ENCODE data around the gene VPS26C.

DNA sequence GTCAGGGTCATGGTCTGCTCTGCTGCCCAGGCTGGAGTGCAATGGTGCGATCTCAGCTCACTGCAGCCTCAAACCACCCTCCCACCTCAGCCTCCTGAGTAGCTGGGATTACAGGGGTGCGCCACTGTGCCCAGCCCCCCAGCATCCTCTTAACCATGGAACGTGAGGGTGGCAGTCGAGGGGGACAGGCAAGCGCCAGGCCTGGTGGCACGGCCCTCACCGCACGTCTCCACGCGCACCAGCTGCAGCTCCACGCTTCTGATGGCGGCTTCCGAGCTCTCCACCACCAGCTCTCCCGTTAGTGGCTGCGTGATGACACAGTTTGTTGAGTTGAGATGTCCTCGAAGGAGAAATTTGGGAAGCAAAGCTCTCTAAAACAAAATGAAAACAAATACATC lies 39.1 kb downstream of the VPS26C start:
- TF ChIP-seq SRF (IDR thresholded peaks at IDR 0.05; ENCODE audit: low read depth in 2 of 2, low read length in 2 of 2) (no peak), CTCF (IDR thresholded peaks at IDR 0.05 in 2 of 3, conservative IDR thresholded peaks at IDR 0.05 in 1 of 3; ENCODE audit: control insufficient read depth in 2 of 3, extremely low read depth in 1 of 3, insufficient read depth in 1 of 3, low read depth in 3 of 3, low read length in 3 of 3) (no peak), ZNF274 (IDR thresholded peaks at IDR 0.05; ENCODE audit: insufficient read depth, insufficient read length) (no peak)
- TF ChIP-seq, protein P1, sequence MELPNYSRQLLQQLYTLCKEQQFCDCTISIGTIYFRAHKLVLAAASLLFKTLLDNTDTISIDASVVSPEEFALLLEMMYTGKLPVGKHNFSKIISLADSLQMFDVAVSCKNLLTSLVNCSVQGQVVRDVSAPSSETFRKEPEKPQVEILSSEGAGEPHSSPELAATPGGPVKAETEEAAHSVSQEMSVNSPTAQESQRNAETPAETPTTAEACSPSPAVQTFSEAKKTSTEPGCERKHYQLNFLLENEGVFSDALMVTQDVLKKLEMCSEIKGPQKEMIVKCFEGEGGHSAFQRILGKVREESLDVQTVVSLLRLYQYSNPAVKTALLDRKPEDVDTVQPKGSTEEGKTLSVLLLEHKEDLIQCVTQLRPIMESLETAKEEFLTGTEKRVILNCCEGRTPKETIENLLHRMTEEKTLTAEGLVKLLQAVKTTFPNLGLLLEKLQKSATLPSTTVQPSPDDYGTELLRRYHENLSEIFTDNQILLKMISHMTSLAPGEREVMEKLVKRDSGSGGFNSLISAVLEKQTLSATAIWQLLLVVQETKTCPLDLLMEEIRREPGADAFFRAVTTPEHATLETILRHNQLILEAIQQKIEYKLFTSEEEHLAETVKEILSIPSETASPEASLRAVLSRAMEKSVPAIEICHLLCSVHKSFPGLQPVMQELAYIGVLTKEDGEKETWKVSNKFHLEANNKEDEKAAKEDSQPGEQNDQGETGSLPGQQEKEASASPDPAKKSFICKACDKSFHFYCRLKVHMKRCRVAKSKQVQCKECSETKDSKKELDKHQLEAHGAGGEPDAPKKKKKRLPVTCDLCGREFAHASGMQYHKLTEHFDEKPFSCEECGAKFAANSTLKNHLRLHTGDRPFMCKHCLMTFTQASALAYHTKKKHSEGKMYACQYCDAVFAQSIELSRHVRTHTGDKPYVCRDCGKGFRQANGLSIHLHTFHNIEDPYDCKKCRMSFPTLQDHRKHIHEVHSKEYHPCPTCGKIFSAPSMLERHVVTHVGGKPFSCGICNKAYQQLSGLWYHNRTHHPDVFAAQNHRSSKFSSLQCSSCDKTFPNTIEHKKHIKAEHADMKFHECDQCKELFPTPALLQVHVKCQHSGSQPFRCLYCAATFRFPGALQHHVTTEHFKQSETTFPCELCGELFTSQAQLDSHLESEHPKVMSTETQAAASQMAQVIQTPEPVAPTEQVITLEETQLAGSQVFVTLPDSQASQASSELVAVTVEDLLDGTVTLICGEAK (IDR thresholded peaks at IDR 0.05; ENCODE audit: borderline replicate concordance) = no peak
